H9 (cell line): ENCODE results near the gene ARHGEF12. TPM values are rescaled to one million over a fixed set of nuclear protein-coding genes. Genes with fewer than 3 reads are reported as not detected.

Experiments
- DNase-seq: peaks from one replicate; pipeline ENCODE4 v3.0.0-alpha.2; 2017
- H2AFZ ChIP-seq: one replicate; pipeline ENCODE4 v1.6.1; 2013; ENCODE audit warnings: mild to moderate bottlenecking, low read length, control low read depth, moderate library complexity
- H2AK5ac ChIP-seq: 2 replicates; pipeline ENCODE4 v1.6.1; 2013; ENCODE audit warnings: low read length, control low read depth, mixed read lengths; ENCODE audit not compliant: insufficient read length
- H2BK120ac ChIP-seq: one replicate; pipeline ENCODE4 v1.6.1; 2013; ENCODE audit warnings: low read depth, mild to moderate bottlenecking, low read length, control low read depth, inconsistent platforms; ENCODE audit not compliant: poor library complexity, severe bottlenecking
- H2BK12ac ChIP-seq: 2 replicates; pipeline ENCODE4 v1.6.1; 2013; ENCODE audit warnings: low read length, control low read depth, mixed read lengths, low read depth; ENCODE audit not compliant: insufficient read length
- H2BK15ac ChIP-seq: 2 replicates; pipeline ENCODE4 v1.6.1; 2013; ENCODE audit warnings: low read depth, low read length, control low read depth
- H2BK20ac ChIP-seq: one replicate; pipeline ENCODE4 v1.6.1; 2013; ENCODE audit warnings: low read depth, mild to moderate bottlenecking, low read length, control low read depth, inconsistent platforms; ENCODE audit not compliant: poor library complexity, severe bottlenecking
- H2BK5ac ChIP-seq: 2 replicates; pipeline ENCODE4 v1.6.1; 2013; ENCODE audit warnings: low read length, control low read depth, mixed read lengths; ENCODE audit not compliant: insufficient read length
- H3K14ac ChIP-seq: 2 replicates; pipeline ENCODE4 v1.6.1; 2013; ENCODE audit warnings: low read length, control low read depth; ENCODE audit not compliant: insufficient read depth
- H3K18ac ChIP-seq: 2 replicates; pipeline ENCODE4 v1.6.1; 2013; ENCODE audit warnings: low read depth, mild to moderate bottlenecking, mixed read lengths, low read length, control low read depth; ENCODE audit not compliant: insufficient read length
- H3K23ac ChIP-seq: 2 replicates; pipeline ENCODE4 v1.6.1; 2013; ENCODE audit warnings: low read length, control low read depth, mixed read lengths, low read depth; ENCODE audit not compliant: insufficient read length
- H3K23me2 ChIP-seq: 2 replicates; pipeline ENCODE4 v1.6.1; 2013; ENCODE audit warnings: low read depth, mild to moderate bottlenecking, mixed read lengths, low read length, control low read depth; ENCODE audit not compliant: insufficient read length, poor library complexity, severe bottlenecking
- H3K27ac ChIP-seq: 2 replicates; pipeline ENCODE4 v1.5.1; 2013; ENCODE audit warnings: low read length, control low read depth, mixed read lengths, low read depth; ENCODE audit not compliant: insufficient read length
- H3K27me3 ChIP-seq: 2 replicates; pipeline ENCODE4 v1.6.1; 2013; ENCODE audit warnings: low read length, control low read depth, inconsistent platforms; ENCODE audit not compliant: insufficient read depth
- H3K4ac ChIP-seq: 2 replicates; pipeline ENCODE4 v1.6.1; 2013; ENCODE audit warnings: low read depth, mild to moderate bottlenecking, control low read depth, inconsistent platforms, low read length, moderate library complexity
- H3K4me1 ChIP-seq: 2 replicates; pipeline ENCODE4 v1.6.1; 2013; ENCODE audit warnings: low read length, control low read depth, inconsistent platforms; ENCODE audit not compliant: insufficient read depth
- H3K4me2 ChIP-seq: 2 replicates; pipeline ENCODE4 v1.6.1; 2013; ENCODE audit warnings: low read length, control low read depth, mixed read lengths; ENCODE audit not compliant: insufficient read length, insufficient read depth
- H3K56ac ChIP-seq: 2 replicates; pipeline ENCODE4 v1.6.1; 2013; ENCODE audit warnings: low read depth, mild to moderate bottlenecking, mixed read lengths, low read length, control low read depth; ENCODE audit not compliant: insufficient read length
- H3K79me1 ChIP-seq: 2 replicates; pipeline ENCODE4 v1.6.1; 2013; ENCODE audit warnings: low read depth, mild to moderate bottlenecking, moderate library complexity, low read length, control low read depth, inconsistent platforms; ENCODE audit not compliant: insufficient read depth, poor library complexity, severe bottlenecking
- H3K79me2 ChIP-seq: 2 replicates; pipeline ENCODE4 v1.6.1; 2013; ENCODE audit warnings: low read length, control low read depth, inconsistent platforms; ENCODE audit not compliant: insufficient read depth
- H3K9ac ChIP-seq: 2 replicates; pipeline ENCODE4 v1.6.1; 2013; ENCODE audit warnings: low read length, control low read depth, mixed read lengths; ENCODE audit not compliant: insufficient read length; ENCODE audit errors: extremely low read depth
- H3K9me3 ChIP-seq: one replicate; pipeline ENCODE4 v1.6.1; 2013; ENCODE audit warnings: low read depth, low read length, inconsistent platforms; ENCODE audit not compliant: control insufficient read depth
- H3T11ph ChIP-seq: one replicate; pipeline ENCODE4 v1.6.1; 2013; ENCODE audit warnings: mild to moderate bottlenecking, low read length, control low read depth, inconsistent platforms
- H4K20me1 ChIP-seq: one replicate; pipeline ENCODE4 v1.6.1; 2013; ENCODE audit not compliant: control insufficient read depth, insufficient read length, insufficient read depth
- H4K5ac ChIP-seq: 2 replicates; pipeline ENCODE4 v1.6.1; 2013; ENCODE audit warnings: low read depth, mild to moderate bottlenecking, mixed read lengths, low read length, control low read depth; ENCODE audit not compliant: insufficient read length
- H4K8ac ChIP-seq: replicated peaks from 2 replicates; pipeline ENCODE4 v1.6.1; 2013; ENCODE audit warnings: low read length, control low read depth, mixed read lengths, low read depth; ENCODE audit not compliant: insufficient read length
- H4K91ac ChIP-seq: 2 replicates; pipeline ENCODE4 v1.6.1; 2013; ENCODE audit warnings: low read depth, mild to moderate bottlenecking, moderate library complexity, mixed read lengths, low read length, control low read depth; ENCODE audit not compliant: insufficient read length
- H3K27ac Mint-ChIP-seq, 3 experiments: 2 replicates in 2 of 3; 3 replicates in 1 of 3; pipeline ENCODE4 v1.8.0; 2020 to 2021; ENCODE audit warnings: mixed read lengths in 3 of 3, mild to moderate bottlenecking in 1 of 3, moderate library complexity in 1 of 3
- H3K27me3 Mint-ChIP-seq: 2 replicates; pipeline ENCODE4 v1.8.0; 2021; ENCODE audit warnings: low read depth, mild to moderate bottlenecking, moderate library complexity, mixed read lengths
- H3K36me3 Mint-ChIP-seq, 3 experiments: 2 replicates in 2 of 3; 3 replicates in 1 of 3; pipeline ENCODE4 v1.8.0; 2020 to 2021; ENCODE audit warnings: low read depth in 3 of 3, mixed read lengths in 3 of 3; ENCODE audit not compliant: insufficient read depth in 1 of 3
- H3K4me1 Mint-ChIP-seq, 2 experiments: 2 replicates each; pipeline ENCODE4 v1.8.0; 2020; ENCODE audit warnings: mixed read lengths in 2 of 2
- H3K4me3 Mint-ChIP-seq, 2 experiments: 2 replicates in 1 of 2; 3 replicates in 1 of 2; pipeline ENCODE4 v1.8.0; 2020 to 2021; ENCODE audit warnings: mild to moderate bottlenecking in 2 of 2, mixed read lengths in 2 of 2, moderate library complexity in 1 of 2
- H3K9me3 Mint-ChIP-seq, 2 experiments: 2 replicates in 1 of 2; 3 replicates in 1 of 2; pipeline ENCODE4 v1.8.0; 2020; ENCODE audit warnings: mild to moderate bottlenecking in 2 of 2, mixed read lengths in 2 of 2, moderate library complexity in 1 of 2
- CTCF ChIP-seq: fragments of 200-600 bp; sonication (generic); conservative IDR thresholded peaks from 3 replicates; pipeline ENCODE4 v1.8.0; 2021; ENCODE audit warnings: antibody characterized with exemption, mild to moderate bottlenecking
- WGBS: extraction: QIAGEN DNeasy Blood & Tissue Kit; methylation state at CpG from one replicate; pipeline ENCODE4 v1.1.7; 2013; ENCODE audit warnings: missing lambda C conversion rate, low lambda C conversion rate, mixed read lengths; ENCODE audit not compliant: insufficient read length; ENCODE audit errors: extremely low coverage; 5-methylcytosine and 5-hydroxymethylcytosine counted together
- total RNA-seq: library from RNA; stranded (reverse); gene quantifications from 2 replicates; pipeline ENCODE4 v1.2.1, GENCODE V29; 2021

Gene ARHGEF12
- total RNA-seq, 1 experiment from 2014 or later: 27.0 TPM

GRCh38 chr11:120343429-120343828 is 7.2 kb downstream of the ARHGEF12 start:
- peaks cover 6% of the 10 kb centered on the region; the same call in 1 of the 2 replicates for H3K4me1 ChIP-seq
- no peaks in the 10 kb centered on the region for H3K23me2 ChIP-seq
- H2AK5ac ChIP-seq: no peak overlapping the region
- no peaks in the 10 kb centered on the region for H3K9me3 Mint-ChIP-seq
- no peak overlapping the region for H3K27ac Mint-ChIP-seq
- H4K8ac ChIP-seq: no peak overlapping the region
- H3K4ac ChIP-seq: no peak overlapping the region
- no peak overlapping the region for H3K23ac ChIP-seq
- no peak overlapping the region for H3K9ac ChIP-seq
- TF ChIP-seq CTCF: no peak
- no peaks in the 10 kb centered on the region for H3K9me3 ChIP-seq
- H3K79me1 ChIP-seq: peaks cover 7% of the 10 kb centered on the region
- no peaks in the 10 kb centered on the region for H3K27me3 Mint-ChIP-seq
- no peak overlapping the region for H3K27ac ChIP-seq
- no peak overlapping the region for H2BK15ac ChIP-seq
- no peak overlapping the region for H2BK12ac ChIP-seq
- no peak overlapping the region for H3K4me2 ChIP-seq
- H2BK20ac ChIP-seq: no peak overlapping the region
- H3K56ac ChIP-seq: no peak overlapping the region
- H3K36me3 Mint-ChIP-seq: no peaks in the 10 kb centered on the region
- peaks cover 10% of the 10 kb centered on the region for H3K79me2 ChIP-seq
- H4K5ac ChIP-seq: no peak overlapping the region
- no peak overlapping the region for H3T11ph ChIP-seq
- H3K27me3 ChIP-seq: no peaks in the 10 kb centered on the region
- DNase-seq: no peak
- no peak overlapping the region for H3K14ac ChIP-seq
- no peak overlapping the region for H3K4me3 Mint-ChIP-seq
- no peak overlapping the region for H2AFZ ChIP-seq
- no peak overlapping the region for H4K91ac ChIP-seq
- H4K20me1 ChIP-seq: no peaks in the 10 kb centered on the region
- H3K4me1 Mint-ChIP-seq: peaks cover 30 to 31% of the 10 kb centered on the region in 2 experiments
- H2BK120ac ChIP-seq: no peak overlapping the region
- no peak overlapping the region for H2BK5ac ChIP-seq
- no peak overlapping the region for H3K18ac ChIP-seq
- no CpG with 5 or more reads among the region's 2 CpGs for WGBS
